NCI-H69 (cell line): ENCODE measurements around the gene GCG.

Experiments
- DNase-seq: peaks from one replicate; lab custom pipeline; 2025; lab: John Stamatoyannopoulos, UW

The GCG gene

DNA sequence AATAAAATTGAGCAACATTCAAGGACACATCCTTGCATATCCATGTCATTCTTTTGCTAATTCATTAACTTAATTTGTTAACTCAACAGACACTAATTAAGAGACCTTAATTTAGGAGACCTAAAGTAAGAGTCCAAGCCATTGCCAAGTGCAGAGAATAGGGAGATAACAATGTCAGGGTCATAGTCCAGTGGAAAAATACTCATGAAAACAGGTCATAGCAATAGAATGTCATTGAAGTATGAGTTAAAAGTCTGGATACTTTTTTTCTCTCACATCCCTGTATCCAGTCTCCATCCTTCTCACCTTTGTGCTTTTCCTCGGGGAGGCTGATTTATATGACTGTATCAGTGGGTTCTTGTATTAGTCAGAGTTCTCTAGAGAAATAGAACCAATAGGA lies 51.5 kb downstream of the GCG start:
- no peak for DNase-seq

DNA sequence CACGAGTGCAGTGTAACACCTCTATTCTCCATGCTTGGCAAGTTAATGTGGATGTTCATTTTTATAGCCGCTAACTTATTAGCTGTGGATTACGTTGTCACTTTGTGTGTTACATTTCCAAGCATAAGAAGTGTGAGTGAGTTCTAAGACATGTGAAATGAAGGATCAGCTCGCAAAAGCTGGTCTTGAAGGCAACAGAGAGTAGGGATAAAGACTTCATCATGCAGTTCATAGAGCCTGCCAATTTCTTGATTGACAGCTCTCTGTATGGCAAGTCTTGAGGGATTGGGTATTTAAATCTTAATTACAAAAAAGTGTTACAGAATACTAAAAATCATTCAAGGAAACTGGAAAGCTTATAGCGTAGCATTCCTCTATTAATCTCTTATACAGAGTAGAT lies 52.2 kb downstream of the GCG start:
- DNase-seq: no peak
